Activated T-cell treated with anti-CD3 and anti-CD28 coated beads, Interleukin-2, amount 50 U/mL, for 48 hours (primary cell): ENCODE data around the gene IBA57.

ENCODE experiments used
- DNase-seq, 2 experiments: peaks; one replicate each; pipeline ENCODE4 v3.0.0-alpha.2; 2020

Gene IBA57

DNA sequence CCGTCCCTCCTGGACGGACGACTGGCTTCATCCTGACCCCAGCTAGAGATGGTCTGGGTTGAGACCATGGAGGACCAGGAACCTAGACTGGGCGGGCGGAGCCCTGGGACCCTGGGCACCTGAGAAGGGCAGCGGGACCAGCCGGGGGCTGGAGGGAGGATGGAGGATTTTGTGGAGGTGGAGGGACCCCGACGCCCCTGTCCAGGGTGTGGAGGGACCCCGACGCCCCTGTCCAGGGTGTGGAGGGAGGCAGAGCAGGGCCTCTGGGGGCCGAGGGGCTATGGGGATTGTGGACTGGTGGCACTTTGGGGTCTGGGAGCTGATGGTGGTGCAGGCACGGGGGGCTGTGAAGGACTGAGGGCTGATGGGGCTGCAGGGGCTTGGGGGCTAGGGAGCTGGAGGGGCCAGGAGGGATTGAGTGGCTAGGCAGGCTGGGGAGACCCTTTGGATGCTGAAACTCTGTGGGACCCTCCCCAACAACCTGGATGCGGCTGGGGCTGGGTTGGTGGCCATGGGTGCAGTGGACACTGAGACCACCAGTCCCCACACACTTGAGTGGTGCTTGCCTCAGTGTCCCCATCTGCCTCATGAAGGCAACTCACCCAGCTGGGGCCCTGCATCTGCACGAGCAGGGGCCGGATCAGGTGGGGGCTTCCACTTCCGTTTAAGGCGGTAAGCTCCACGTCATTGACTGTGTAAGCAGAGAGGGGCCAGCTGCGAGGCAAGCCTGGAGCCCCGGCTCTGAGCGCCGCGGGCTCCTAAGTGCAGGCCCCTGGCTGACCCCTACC, 8.5 kb upstream of the IBA57 start:
- no peak for DNase-seq

DNA sequence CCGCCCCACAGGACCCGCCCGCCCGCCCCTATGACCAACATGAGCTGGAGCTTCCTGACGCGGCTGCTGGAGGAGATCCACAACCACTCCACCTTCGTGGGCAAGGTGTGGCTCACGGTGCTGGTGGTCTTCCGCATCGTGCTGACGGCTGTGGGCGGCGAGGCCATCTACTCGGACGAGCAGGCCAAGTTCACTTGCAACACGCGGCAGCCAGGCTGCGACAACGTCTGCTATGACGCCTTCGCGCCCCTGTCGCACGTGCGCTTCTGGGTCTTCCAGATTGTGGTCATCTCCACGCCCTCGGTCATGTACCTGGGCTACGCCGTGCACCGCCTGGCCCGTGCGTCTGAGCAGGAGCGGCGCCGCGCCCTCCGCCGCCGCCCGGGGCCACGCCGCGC, 7.9 kb upstream of the IBA57 start:
- DNase-seq: no peak

DNA sequence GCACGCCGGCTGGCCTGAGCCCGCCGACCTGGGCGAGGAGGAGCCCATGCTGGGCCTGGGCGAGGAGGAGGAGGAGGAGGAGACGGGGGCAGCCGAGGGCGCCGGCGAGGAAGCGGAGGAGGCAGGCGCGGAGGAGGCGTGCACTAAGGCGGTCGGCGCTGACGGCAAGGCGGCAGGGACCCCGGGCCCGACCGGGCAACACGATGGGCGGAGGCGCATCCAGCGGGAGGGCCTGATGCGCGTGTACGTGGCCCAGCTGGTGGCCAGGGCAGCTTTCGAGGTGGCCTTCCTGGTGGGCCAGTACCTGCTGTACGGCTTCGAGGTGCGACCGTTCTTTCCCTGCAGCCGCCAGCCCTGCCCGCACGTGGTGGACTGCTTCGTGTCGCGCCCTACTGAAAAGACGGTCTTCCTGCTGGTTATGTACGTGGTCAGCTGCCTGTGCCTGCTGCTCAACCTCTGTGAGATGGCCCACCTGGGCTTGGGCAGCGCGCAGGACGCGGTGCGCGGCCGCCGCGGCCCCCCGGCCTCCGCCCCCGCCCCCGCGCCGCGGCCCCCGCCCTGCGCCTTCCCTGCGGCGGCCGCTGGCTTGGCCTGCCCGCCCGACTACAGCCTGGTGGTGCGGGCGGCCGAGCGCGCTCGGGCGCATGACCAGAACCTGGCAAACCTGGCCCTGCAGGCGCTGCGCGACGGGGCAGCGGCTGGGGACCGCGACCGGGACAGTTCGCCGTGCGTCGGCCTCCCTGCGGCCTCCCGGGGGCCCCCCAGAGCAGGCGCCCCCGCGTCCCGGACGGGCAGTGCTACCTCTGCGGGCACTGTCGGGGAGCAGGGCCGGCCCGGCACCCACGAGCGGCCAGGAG, 7.2 kb upstream of the IBA57 start:
- no peak for DNase-seq

DNA sequence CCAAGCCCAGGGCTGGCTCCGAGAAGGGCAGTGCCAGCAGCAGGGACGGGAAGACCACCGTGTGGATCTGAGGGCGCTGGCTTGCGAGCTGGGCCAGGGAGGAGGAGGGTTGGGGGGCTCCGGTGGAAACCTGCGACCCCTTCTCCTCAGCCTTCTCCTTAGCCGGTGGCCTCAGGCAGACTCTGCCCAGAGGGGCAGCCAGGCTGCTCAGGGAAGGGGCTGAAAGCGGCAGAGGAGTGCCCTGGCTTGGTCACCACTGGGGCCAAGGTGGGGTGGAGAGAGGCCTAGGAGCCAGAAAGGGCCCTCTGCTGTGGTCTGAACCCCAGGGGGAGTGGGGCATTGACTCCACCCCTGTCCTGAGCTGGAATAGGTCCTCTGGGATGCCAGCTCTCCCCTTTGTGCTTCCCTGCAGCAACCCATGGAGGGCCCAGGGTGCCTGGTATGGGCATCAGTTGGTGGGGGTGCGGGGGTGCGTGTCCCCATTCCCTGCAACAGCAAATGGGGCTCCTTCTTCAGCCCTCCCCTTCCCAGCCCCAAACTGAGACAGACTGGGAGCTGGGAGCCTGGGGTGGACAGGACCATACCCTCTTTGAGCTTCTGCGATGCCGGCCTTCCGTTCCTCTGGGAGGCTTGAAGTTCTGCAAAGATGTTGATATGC, 6.5 kb upstream of the IBA57 start:
- DNase-seq: no peak

DNA sequence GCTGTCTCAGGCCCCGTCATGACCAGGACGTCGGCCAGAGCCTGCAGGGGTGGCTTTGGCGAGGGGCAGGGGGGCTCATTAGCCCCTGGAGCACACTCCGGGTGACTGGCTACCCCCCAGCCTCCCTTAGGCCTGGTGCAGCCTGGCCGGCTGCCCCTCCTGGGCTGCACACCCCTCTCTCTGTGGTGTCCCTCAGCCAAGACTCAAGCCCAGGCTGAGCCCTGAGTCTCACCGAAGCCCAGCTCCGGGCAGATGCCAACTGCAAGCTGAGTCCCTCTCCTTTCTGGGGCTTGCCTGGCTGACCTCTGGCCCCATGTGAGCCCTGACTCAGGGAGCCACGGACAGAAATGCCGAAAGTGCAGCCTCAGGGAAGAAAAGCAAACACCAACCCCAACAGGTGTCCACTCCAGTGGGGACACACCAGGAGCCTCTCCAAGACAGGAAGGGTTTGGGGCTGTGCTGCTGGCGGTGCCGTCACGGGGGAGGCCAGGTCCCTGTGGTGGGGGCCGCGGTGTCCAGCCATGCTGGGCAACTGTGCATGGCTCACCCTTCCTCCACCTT, 5.3 kb upstream of the IBA57 start:
- DNase-seq: no peak

DNA sequence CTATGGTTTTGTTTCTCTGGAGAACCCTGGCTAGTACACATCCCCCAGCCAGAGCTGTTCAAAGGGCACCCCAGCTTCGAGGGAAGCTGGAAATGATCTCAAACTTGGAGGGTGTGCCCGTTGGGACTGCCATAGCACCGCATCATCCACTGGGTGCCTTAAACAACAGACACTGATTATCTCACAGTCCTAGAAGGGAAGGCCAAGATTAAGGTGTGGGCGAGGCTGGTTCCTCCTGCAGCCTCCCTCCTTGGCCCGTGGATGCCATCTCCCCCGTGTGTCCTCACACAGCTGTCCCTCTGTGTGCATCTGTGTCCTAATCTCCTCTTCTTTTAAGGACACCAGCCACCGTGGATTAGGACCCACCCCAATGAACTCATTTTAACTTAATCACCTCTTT, 4.2 kb upstream of the IBA57 start:
- no peak for DNase-seq

DNA sequence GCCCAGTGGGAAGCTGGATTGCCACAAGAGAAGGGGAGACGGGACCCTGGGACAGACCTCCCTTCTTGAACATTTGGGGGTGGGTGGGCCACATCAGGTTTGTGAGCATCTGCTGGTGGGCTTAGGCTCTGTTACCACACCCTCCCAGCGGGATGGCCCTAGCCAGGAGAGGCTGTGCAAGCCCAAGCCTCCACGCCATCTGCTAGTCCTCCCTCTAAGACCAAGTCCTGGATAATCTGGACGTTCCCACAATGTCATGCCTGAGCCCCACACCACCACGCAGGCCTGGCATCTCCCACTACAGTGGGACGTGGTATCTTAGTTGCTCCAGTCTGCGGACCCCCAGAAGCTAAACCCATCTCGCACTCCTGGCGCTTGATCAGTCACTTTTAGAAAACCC, 3.7 kb upstream of the IBA57 start:
- no peak for DNase-seq

DNA sequence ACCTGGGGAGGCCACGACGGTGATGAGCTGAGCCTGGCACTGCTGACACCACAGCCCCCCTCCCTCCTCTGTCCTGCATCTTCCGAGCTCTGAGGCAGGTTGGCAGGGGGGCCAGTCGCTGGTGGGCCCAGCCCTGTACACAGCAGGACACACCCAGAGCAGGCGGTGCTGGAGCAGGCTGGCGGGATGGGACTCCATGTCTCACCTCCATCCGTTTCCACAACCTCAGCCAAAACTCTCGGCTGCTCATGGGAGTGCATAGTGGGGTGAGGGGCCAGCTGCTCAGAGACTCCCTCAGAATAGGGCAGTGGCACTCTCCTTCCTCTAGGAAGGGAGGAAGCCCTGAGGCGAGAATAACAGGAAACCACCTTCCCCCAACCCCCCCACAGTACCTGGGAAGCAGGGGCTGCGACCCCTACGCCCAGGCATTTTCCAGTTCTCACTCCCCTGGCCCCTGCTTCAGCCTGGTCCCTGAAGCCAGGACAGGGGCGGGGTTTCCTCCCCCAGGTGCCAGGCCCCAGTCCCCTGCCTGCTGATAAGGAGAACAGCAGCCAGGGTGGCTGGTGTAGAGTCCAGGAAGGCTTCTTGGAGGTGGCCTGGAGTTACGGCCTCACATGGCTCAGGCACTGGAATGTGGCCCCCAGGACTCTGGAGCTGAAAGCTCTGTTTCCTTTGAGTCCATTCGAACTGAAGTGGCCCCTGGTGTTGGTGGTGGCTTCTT, 3.2 kb upstream of the IBA57 start:
- no peak for DNase-seq

DNA sequence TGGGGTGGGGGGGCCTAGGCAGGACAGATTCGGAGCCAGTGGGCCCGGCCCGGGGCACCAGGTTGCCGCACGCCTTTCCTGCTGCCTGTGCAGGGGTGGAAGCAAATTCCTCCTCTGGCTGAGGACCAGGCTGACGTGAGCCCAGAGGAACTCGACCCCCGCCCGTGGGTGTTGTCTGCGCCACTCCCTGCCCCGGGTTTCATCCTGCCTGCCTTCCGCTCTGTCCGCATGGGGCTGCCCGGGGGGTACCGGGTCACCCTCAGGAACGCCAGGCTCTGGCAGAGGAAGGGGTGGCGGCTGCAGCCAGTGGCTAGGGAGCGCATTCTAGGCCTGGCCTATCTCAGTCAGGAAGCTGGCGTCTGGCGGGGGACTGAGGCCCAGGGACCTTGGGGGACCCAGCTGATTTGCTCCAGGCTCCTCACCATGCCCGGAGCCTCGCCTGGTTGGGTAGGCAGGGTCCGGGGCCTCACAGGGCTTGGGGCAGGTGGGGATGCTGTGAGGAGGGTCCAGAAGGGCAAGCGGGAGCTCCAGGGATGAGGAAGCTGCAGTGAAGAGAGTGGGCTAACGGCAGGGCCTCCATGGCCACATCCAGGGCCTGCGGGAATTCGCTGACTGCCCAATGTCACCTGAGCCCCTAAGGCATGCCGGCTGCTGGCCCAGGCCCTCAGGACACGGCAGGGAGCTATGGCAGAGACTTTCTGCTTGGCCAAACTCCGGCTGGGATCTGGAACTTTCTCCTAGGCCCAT, 2.4 kb upstream of the IBA57 start:
- no peak for DNase-seq

DNA sequence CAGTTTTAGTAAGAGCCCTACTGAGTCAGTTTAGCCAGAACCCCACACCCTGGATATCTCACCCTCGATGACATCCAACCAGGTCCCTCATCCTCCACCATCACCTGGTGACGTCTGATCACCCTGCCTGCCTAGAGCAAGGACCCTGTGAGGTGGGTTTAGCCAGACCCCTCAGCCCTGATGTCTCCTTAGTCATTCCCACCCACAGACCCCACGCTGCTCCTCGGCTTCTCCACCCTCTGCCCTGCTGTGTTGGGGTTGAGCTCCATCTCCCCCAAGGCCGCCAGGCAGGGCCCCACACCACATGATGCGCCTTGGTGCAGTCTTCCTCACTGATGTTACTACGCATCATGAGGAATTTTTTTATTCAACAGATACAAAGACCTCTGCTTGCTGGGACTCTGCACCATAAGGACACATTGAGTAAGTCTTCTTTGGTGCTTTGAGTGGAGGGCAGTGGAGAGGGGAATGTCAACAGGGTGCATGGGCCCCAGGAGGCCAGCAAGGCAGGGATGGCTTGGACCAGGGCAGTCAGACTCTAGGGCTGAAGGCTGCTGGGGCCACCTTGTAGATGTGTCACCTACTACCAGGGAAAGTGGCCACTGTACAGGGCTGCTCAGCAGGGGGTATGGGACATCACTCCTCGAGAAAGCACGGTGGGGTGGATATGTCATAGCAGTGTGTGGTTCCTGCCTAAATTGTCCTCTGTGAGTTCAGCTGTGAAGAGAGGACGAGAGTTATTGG, 1.7 kb upstream of the IBA57 start:
- no peak for DNase-seq

DNA sequence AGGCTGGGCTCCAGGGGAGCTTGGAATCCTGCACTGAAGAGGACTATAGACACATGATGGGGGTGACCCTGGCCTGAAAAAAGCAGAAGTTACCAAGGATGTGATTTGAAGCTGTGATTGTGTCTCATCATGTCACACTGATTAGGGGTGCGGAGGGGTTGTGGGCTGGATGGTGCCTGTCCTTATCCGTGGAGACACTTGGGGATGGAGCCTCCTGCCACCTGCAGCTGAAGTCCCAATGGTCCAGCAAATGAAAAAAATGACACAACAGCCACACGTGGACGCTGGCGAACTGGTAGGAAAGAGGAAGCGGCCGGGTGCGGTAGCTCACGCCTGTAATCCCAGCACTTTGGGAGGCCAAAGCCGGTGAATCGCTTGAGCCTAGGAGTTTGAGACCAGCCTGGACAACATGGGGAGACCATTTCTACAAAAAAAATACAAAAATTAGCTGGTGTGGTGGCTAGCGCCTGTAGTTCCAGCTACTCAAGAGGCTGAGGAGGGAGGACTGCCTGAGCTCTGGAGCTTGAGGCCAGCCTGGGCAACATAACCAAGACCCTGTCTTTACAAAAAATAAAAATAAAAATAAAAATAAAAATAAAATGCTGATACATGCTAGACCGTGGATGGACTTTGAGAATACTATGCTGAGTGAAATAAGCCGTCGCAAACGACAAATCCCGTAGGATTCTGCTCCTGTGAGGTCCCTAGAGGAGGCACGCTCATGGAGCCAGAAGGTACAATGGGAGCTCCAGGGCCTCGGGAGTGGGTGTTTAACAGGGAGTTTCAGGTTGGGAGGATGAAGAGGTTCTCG, 838 bp upstream of the IBA57 start:
- no peak for DNase-seq

DNA sequence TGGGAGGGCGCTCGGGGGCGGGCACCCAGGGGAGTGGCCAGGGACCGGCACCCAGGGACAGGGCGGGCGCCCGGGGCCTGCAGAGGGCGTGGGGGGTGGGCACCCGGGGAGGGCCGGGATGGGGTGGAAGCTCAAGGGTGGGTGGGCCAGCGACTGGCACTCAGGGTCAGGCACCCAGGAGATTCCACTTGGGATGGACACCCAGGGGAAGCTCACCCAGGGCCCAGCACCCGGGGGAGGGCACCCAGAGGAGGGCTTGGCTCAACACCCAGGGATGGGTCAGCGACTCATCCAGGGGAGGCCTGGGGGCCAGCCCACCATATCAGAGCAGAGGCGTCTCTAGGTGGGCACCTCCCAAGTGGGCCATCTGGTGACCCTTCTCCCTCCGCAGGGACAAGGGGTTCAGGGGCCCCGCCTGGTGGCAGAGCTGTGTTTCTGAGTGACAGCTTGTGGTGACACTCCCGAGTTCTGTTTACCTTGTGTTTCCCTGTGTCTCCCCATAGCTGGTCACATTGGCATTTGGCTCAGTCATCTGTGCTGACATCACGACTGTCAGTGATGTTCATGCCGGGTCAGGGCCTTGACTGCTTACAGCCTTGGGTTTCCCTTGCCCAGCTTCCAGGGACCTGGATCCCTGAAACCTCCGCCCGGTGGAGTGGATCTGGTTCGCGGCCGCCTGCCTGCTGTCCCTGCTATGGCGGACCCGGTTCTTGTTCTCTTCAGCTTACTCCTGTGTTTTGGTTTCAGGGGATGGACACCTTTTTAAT, 749 bp downstream of the IBA57 start:
- peak in 1 of 2 experiments; percentile 74 for DNase-seq

DNA sequence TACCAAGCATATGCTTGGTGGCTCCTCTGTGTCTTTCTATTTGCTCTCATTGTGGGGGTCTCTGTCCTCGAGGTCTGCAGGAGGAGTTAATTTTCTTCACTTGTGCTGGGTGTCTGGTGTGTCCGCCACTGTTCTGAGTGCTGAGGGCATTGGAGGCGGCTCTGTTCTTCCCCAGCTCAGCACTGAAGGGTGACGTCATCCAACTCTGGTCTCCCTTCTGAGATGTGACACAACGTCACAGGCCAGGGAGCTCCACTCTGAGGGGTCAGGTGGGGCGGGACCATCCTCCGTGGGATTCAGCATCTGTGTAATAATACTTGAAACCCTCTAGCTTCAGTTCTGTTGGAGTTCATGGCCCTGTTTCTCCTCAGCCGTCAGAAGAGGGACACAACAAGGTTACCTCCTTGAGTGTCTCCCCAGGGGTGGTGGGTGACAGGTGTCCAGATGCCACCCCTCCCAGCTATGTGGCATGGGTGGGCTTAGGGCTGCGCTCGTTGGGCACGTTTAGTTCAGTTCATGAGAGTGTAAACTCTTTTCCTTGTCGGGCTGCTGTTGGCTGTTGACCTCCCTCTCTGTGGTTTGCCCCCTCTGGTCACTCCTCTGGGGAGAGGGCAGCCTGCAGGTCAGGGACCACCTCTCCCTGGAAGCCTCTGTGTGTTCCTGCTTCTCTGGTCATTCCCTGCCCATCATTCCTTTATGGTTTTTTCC, 3.1 kb downstream of the IBA57 start:
- DNase-seq: no peak

DNA sequence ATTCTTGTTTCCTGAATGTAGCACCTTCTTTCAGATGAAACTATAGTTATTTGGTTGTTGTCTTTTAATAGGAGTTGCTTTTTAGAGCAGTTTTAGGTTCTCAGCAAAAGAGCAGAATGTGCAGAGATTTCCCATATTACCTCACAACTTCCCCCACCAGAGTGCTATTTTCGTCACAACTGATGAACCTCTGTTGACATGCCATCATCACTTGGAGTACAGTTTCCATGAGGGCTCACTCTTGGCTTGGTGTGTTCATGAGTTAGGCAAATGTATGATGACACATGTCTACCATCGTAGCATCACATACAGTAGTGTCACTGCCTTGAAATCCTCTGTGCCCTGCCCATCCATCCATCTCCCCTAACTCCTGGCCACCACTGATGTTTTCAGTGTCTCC, 3.7 kb downstream of the IBA57 start:
- DNase-seq: no peak

DNA sequence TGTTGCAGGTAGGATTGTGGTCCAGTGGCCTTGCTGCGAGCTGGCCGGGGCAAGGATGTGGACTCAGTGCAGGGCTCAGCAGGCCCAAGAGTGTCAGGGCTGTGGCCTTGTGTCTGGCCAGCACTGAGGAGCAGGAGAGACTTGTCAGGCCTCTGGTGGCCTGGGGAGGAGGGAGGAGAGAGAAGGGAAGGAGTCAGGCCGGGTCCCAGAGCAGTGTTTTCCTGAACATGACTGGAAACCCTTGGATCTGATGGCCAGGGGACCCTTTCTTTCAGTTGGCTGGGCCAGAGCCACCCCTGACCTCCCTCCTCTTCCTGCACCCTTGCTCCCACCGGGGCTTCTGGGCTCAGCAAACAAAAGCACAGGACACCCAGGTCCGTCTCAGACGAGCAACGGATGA, 5.1 kb downstream of the IBA57 start:
- no peak for DNase-seq

DNA sequence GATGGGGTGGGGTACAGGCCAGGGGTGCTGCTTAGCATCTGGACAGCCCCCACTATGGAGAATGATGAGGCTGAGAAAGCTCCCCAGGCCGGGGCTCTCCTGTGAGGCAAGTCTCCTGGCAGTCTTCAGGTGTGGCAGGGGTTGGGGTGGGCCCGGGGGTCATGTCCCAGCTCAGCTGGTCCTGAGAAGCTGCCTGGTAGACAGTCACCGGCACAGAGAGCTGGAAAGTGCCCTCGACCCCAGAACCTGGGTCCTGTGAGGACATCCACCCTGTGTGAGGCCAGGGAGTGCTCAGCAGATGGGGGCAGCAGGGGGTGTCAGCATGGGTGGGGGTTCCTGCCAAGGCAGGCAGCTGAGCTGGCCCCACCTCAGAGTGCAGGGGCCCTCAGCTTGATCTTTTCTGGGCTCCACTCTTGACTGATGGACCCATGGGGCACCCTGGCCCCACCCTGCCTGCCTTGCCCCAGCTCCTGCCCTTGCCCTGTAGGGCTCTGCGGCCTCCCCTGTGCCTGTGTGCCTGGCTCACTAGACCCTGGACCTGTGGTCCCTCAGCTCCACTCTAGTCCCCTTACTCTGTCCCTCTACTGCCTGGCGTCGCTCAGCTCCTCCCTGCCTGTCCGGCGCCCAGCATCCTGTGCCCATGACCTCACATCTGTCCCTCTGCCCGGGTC, 5.8 kb downstream of the IBA57 start:
- DNase-seq: no peak

DNA sequence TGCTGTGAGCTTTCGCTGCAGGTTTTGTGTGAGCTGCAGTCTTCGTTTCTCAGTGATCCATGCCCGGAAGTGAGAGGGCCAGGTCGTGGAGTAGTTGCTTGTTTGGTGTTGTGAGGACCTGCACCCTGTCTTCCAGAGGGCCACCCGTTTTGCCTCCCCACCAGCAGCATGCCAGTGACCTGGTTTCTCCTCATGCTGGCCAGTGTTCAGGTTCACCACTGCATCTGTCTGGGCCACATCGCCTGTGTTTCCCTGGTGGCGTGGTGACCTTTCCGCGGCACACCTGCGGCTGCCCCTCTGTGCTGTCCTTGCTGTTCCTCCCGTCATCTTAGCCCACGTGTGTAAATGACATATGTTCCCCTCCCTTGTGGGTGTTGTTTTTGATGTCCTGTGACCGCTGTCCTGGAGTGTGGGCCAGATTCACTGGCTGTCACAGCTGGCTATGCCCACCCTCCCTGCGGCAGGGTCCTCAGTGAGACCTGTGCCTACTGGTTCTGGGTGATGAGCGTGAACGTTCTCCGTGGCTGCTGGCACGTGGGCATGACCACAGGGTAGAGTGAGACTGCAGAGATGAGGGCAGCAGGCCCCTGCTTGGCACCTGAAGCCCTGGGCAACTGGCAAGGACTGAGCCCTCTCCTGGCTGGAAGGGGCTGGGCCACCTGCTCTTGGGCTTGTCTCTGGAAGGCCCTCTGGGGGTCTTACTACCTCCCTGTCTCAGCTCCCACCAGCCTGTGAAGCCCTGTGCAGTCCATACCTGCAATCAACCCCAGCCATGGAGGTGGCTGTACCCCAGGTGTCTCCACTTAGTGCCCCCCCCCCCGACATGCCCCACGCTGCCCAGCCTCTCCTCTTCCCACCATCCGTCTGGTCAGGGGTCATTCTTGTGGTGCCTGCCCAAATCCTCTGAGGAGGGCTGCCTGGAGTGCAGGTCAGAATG, 7.3 kb downstream of the IBA57 start:
- no peak for DNase-seq
